AG04449 (cell line): ENCODE measurements around the gene LRP6.
A peak's percentile ranks its signal among the peaks of the same experiment; 100 is the strongest.

Experiments used
- CTCF ChIA-PET: fragments of 350-600 bp; formaldehyde crosslinking; extraction: SDS; loops from one replicate; lab custom pipeline; 2021; ENCODE audit warnings: antibody characterized with exemption; lab: Yijun Ruan, JAX
- POLR2A ChIA-PET: fragments of 400-600, 350-600 bp; formaldehyde crosslinking; extraction: SDS; loops from one replicate; lab custom pipeline; 2020; ENCODE audit warnings: antibody characterized with exemption, inconsistent platforms; lab: Yijun Ruan, JAX
- DNase-seq: peaks from one replicate; pipeline ENCODE4 v3.0.0-alpha.2; 2010; ENCODE audit warnings: low read depth, low spot score
- H3K4me3 ChIP-seq: 2 replicates; pipeline ENCODE4 v1.5.1; 2011; ENCODE audit warnings: low read depth, mild to moderate bottlenecking, control low read depth, low read length
- TF ChIP-seq, protein P1 (sequence below): IDR thresholded peaks from one replicate; pipeline ENCODE4 v1.5.1; 2011; ENCODE audit warnings: mild to moderate bottlenecking, moderate library complexity, low read length, control low read depth, inconsistent platforms; ENCODE audit not compliant: insufficient read depth; ENCODE audit errors: missing control alignments

The LRP6 gene

DNA sequence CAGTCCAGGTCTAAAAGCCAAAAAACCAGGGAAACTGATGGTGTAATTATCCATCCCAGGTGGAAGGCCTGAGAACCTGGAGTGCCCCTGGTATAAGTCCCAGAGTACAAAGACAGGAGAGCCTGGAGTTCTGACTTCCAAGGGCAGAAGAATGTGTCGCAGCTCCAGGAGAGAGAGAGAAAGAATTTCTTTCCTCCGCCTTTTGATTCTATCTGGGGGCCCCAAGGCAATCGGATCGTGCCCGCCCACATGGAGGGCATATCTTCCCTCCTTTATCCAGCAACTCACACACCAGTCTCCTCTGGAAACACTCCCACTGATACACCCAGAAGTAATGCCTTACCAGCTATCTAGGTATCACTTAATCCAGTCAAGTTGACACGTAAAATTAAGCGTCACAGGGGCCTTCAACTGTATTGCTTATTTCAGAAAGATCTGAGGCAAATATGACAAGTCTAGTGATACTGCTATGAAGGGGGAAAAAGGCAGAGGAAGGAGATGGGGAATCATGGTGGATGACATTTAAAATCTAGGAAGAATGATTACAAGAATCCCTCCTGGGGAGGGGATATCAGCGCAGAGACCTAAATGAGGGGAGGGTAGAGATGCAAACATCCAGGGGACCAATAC lies 30.5 kb upstream of the LRP6 start:
- TF ChIP-seq, protein P1, sequence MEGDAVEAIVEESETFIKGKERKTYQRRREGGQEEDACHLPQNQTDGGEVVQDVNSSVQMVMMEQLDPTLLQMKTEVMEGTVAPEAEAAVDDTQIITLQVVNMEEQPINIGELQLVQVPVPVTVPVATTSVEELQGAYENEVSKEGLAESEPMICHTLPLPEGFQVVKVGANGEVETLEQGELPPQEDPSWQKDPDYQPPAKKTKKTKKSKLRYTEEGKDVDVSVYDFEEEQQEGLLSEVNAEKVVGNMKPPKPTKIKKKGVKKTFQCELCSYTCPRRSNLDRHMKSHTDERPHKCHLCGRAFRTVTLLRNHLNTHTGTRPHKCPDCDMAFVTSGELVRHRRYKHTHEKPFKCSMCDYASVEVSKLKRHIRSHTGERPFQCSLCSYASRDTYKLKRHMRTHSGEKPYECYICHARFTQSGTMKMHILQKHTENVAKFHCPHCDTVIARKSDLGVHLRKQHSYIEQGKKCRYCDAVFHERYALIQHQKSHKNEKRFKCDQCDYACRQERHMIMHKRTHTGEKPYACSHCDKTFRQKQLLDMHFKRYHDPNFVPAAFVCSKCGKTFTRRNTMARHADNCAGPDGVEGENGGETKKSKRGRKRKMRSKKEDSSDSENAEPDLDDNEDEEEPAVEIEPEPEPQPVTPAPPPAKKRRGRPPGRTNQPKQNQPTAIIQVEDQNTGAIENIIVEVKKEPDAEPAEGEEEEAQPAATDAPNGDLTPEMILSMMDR = no peak
- no peak overlapping the region for H3K4me3 ChIP-seq
- POLR2A ChIA-PET = no interaction called here
- CTCF ChIA-PET = interaction anchor here (1.3 to 1.4 kb wide), 2 partner anchors 30 to 37 kb away, joined by 3 to 5 read pairs; no protein-coding TSS in a partner anchor
- DNase-seq = no peak

DNA sequence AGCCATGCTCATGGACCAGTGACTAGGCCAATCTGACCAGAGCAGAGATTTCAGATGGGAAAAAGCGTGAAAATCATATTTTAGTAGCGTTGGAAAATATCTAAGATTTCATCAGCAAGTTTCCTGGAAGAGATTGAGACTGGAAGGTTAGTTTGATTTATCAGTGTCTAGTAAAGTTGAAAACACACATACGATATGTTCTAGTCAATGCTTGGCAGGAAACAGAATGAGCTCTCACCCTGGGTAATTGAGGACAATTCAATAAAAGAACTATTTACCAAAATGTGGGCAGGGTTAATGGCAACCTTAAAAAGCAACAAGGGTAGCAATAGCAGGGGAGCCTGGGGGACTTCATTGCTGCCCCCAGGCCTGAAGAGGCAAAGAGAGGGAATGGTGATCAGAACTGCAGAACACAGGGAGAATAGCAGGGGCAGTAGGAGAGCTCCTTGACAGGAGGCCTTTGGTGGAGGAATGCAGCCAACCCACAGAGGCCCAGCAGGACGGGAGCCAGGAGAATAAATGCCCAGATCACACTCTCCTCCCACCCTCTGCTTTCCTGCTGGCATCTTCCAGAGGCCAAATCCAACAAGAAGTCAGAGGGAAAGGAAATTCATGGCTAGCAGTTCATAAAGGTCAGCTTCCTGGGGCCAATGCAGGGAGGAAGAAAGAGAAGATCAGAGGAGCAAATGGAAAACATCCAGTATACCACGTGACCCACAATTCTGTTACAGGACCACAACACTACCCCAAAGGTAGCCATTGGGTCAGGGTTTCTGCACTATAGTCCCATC lies 27.6 kb upstream of the LRP6 start:
- TF ChIP-seq, protein P1 = no peak
- ChIA-PET POLR2A (no interaction called here), CTCF (no interaction called here)
- no peak for DNase-seq
- no peak overlapping the region for H3K4me3 ChIP-seq

DNA sequence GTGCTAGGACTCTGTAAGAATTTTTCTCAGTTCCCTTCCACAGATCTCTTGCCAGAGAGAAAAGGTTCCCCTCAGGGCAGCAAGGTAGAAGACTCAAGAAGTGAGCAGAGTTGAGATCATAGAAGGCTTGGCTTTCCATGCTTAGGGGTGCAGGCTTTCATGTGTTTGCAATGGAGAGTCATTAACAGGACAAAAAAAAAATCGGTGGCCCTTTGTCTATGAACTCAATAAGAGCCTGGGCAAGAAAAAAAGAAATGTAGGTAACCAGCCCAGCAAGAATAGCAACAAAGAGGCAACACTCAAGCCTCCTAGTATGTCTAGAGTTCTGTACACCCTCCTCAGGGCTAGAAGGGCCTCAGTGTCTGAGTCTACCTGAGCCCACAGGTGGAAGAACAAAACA lies 23.4 kb upstream of the LRP6 start:
- DNase-seq = no peak
- ChIA-PET POLR2A (no interaction called here), CTCF (no interaction called here)
- TF ChIP-seq, protein P1 = no peak
- H3K4me3 ChIP-seq = no peak overlapping the region

DNA sequence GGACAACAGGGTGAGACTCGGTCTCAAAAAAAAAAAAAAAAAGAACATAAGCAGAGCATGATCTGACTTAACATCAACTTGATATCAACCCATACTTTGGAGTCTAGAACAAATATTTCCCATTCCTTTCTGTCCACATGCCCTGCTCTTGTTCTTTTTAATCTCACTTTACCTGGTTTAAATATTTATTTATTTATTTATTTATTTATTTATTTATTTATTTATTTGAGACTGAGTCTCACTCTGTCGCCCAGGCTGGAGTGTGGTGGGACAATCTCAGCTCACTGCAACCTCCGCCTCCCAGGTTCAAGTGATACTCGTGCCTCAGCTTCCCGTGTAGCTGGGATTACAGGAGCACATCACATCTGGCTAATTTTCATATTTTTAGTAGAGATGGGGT lies 19.6 kb upstream of the LRP6 start:
- H3K4me3 ChIP-seq = no peak overlapping the region
- ChIA-PET POLR2A (no interaction called here), CTCF (no interaction called here)
- no peak for DNase-seq
- TF ChIP-seq, protein P1 = no peak

DNA sequence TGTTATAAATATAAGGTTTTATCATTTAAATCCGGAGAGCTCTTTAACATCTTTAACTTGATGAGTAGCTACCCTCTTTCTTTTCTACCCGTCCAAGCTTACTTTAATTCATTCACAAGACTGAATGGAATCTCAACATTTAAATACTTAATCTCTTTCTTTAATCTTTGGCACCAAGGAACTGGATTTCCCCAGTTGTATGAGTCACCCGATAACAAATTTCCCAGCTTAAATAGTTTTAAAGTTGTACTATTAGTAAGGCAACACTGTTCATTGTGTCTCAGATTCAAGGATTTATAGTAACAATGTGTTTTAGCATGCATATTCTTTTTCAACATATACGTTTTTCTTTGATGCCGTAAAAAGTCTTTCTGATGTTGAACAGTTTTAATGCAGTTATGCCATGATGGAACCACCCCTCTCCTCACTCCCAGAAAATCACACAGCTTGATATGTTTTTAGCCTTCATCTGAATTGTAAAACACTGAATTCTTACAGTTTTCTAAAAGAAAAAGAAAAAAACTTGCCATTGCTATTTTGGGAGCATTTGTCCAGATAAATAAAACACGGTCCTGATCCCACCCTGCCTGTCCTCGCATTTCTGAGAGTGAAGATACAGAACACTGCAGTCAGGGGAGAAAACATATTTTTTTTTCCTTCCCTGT lies 16.0 kb upstream of the LRP6 start:
- CTCF ChIA-PET = no interaction called here
- POLR2A ChIA-PET = interaction anchor here (2.0 kb wide), 1 partner anchor 16 kb away, joined by 9 read pairs; the partner anchor contains the start of gene LRP6

More for the DNA sequence above, 16.0 kb upstream of the LRP6 start:
- H3K4me3 ChIP-seq = no peak overlapping the region
- TF ChIP-seq, protein P1 = no peak
- DNase-seq = peak; percentile 37
